ENCODE data around the gene CRYBB3.

The CRYBB3 gene

GRCh38 chr22:25199731-25200520 lies at the start of gene CRYBB3:
TSS of gene CRYBB3 (plus strand) at chr22:25199858. CDS start at chr22:25201397, 1,539 bp downstream.
- H3K27me3 ChIP-seq (ENCODE audit: low read depth, low read length), result no peaks in the 10 kb centered on the region
- H3K36me3 ChIP-seq (ENCODE audit: control insufficient read depth in 1 of 2, insufficient read depth in 2 of 2, low read length in 2 of 2), result peaks cover 0 to 10% of the 10 kb centered on the region in 2 donors

DNA sequence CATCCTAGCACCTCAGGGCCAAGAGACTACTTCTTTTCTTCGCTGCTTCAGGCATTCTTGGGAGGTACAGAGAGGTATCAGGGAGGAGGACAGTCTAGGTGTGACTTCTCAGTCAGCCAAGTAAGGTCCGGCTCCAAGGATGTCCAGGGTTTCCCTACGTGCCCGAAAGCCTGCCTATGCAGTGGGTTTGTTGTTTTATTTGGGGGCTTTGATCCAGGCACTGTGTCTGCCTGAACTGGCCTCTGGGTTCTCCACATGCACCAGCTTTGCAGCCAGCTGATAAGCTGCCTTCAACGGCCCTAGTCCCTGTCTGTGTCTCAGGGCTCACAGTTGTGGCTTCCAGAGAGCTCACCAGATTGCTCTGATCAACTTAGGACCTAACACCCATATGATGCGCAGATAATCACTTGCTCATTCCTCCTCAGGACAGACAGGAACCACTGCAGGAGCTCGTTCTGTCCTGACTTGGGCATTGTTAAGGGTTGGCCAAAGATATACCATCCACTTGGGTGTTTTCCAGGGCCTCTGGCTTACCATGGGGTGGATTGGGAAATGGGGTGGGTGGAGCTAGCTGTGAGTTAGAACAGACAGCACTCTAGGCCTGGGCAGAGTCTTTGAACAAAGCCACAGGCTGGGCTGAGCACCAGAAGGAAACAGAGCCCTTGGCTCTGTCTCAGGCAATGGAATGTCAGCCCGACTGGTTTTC lies 45.5 kb upstream of the CRYBB3 start:
- no peak overlapping the region for H3K4me3 ChIP-seq (ENCODE audit: low read depth in 1 of 2, low read length in 2 of 2)
- H3K36me3 ChIP-seq (ENCODE audit: control insufficient read depth in 1 of 2, insufficient read depth in 2 of 2, low read length in 2 of 2), result no peaks in the 10 kb centered on the region
- H3K27ac ChIP-seq (ENCODE audit: low read length), result no peak overlapping the region
- H3K27me3 ChIP-seq (ENCODE audit: low read depth, low read length), result no peaks in the 10 kb centered on the region
- H3K9me3 ChIP-seq (ENCODE audit: control insufficient read depth in 1 of 2, low read length in 2 of 2), result no peaks in the 10 kb centered on the region
- H3K4me1 ChIP-seq (ENCODE audit: control insufficient read depth in 1 of 2, insufficient read depth in 2 of 2, low read length in 2 of 2), result peaks cover 4 to 15% of the 10 kb centered on the region in 2 donors

More at GRCh38 chr22:25199731-25200520, at the start of gene CRYBB3:
- Histone ChIP-seq H3K4me3 (ENCODE audit: low read depth in 1 of 2, low read length in 2 of 2) (no peak within 1 kb of the TSS), H3K4me1 (ENCODE audit: control insufficient read depth in 1 of 2, insufficient read depth in 2 of 2, low read length in 2 of 2) (no peaks in the 10 kb centered on the region), H3K27ac (ENCODE audit: low read length) (no peak within 1 kb of the TSS), H3K9me3 (ENCODE audit: control insufficient read depth in 1 of 2, low read length in 2 of 2) (no peaks in the 10 kb centered on the region)

- Histone ChIP-seq H3K36me3 (ENCODE audit: control insufficient read depth in 1 of 2, insufficient read depth in 2 of 2, low read length in 2 of 2) (no peaks in the 10 kb centered on the region), H3K9me3 (ENCODE audit: control insufficient read depth in 1 of 2, low read length in 2 of 2) (no peaks in the 10 kb centered on the region), H3K4me1 (ENCODE audit: control insufficient read depth in 1 of 2, insufficient read depth in 2 of 2, low read length in 2 of 2) (peaks cover 4 to 15% of the 10 kb centered on the region in 2 donors), H3K27me3 (ENCODE audit: low read depth, low read length) (no peaks in the 10 kb centered on the region), H3K27ac (ENCODE audit: low read length) (no peak overlapping the region), H3K4me3 (ENCODE audit: low read depth in 1 of 2, low read length in 2 of 2) (no peak overlapping the region)
Observed at GRCh38 chr22:25154667-25154999, 45.0 kb upstream of the CRYBB3 start.

DNA sequence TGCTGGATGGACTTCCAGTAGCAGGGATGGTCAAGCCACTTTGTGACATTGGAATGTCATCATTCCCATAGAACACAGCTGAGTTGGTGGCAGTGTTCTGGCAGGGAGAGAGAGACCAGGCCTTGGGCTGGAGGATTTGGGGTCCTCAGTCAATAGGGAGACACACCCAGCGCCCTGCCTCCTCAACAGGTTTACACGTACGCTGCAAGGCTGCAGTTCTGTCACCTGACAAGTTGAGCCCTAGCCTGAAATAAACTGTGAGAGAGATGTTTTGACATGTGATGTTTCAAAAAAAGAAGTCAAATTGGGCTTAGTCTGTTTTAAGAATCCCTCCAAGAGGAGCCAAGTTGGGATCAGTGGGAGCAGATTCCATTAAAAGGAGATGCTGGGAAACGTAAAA lies 42.9 kb upstream of the CRYBB3 start:
- Histone ChIP-seq H3K36me3 (ENCODE audit: control insufficient read depth in 1 of 2, insufficient read depth in 2 of 2, low read length in 2 of 2) (no peaks in the 10 kb centered on the region), H3K27ac (ENCODE audit: low read length) (no peak overlapping the region)

GRCh38 chr22:25159028-25159427 lies 40.6 kb upstream of the CRYBB3 start:
- H3K27ac ChIP-seq (ENCODE audit: low read length), result no peak overlapping the region
- peaks cover 4 to 10% of the 10 kb centered on the region in 2 donors for H3K4me1 ChIP-seq (ENCODE audit: control insufficient read depth in 1 of 2, insufficient read depth in 2 of 2, low read length in 2 of 2)
- H3K36me3 ChIP-seq (ENCODE audit: control insufficient read depth in 1 of 2, insufficient read depth in 2 of 2, low read length in 2 of 2), result no peaks in the 10 kb centered on the region
- no peak overlapping the region for H3K4me3 ChIP-seq (ENCODE audit: low read depth in 1 of 2, low read length in 2 of 2)
- H3K27me3 ChIP-seq (ENCODE audit: low read depth, low read length), result no peaks in the 10 kb centered on the region
- no peaks in the 10 kb centered on the region for H3K9me3 ChIP-seq (ENCODE audit: control insufficient read depth in 1 of 2, low read length in 2 of 2)

More for the DNA sequence above, 42.9 kb upstream of the CRYBB3 start:
- no peaks in the 10 kb centered on the region for H3K27me3 ChIP-seq (ENCODE audit: low read depth, low read length)
- H3K4me1 ChIP-seq (ENCODE audit: control insufficient read depth in 1 of 2, insufficient read depth in 2 of 2, low read length in 2 of 2), result peaks cover 4 to 15% of the 10 kb centered on the region in 2 donors
- no peak overlapping the region for H3K4me3 ChIP-seq (ENCODE audit: low read depth in 1 of 2, low read length in 2 of 2)
- no peaks in the 10 kb centered on the region for H3K9me3 ChIP-seq (ENCODE audit: control insufficient read depth in 1 of 2, low read length in 2 of 2)

GRCh38 chr22:25160120-25160996 lies 39.3 kb upstream of the CRYBB3 start:
- Histone ChIP-seq H3K4me1 (ENCODE audit: control insufficient read depth in 1 of 2, insufficient read depth in 2 of 2, low read length in 2 of 2) (peaks cover 0 to 3% of the 10 kb centered on the region in 2 donors), H3K9me3 (ENCODE audit: control insufficient read depth in 1 of 2, low read length in 2 of 2) (no peaks in the 10 kb centered on the region), H3K4me3 (ENCODE audit: low read depth in 1 of 2, low read length in 2 of 2) (no peak overlapping the region), H3K36me3 (ENCODE audit: control insufficient read depth in 1 of 2, insufficient read depth in 2 of 2, low read length in 2 of 2) (no peaks in the 10 kb centered on the region), H3K27ac (ENCODE audit: low read length) (no peak overlapping the region), H3K27me3 (ENCODE audit: low read depth, low read length) (no peaks in the 10 kb centered on the region)

DNA sequence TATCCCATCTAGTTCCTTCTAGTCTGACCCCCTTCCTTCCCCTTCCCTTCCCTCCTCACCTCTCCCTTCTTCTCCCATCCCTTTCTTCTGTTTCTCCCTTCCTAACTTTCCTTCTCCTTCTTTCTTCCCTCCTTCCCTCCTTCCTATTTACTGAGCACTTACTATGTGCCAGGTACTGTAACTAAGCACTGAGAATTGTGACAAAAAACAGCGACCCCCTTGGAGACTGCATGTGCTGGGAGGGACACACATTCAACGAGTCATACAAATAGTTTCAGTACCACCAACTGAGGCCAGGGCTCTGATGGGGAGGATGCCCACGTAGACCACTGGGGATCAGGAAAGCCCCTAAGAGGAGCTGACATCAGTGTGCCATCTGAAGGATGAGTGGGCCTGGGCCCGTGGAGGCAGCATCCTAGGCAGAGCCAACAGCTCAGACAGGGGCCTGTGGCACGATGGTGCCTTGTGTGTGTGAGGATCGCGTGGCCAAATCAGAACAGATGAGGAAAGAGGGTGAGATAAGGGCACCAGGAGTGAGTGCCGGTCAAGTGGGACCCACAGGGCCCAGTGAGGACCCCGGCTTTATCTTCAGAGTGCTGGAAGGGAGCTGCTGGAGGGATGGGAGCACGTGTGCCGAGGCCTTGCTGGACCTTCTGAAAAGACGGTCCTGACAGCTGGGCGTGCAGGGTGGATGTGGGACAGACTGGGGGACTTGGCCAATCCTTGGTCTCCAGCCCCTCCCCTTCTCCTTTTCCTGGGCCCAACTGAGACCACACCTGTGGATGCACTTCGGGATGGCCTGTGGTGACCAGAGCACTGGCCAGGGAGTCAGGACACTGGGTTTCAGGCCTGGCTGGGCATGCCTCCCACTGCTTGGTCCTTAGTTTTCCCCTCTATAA lies 38.4 kb upstream of the CRYBB3 start:
- peaks cover 0 to 4% of the 10 kb centered on the region in 2 donors for H3K4me1 ChIP-seq (ENCODE audit: control insufficient read depth in 1 of 2, insufficient read depth in 2 of 2, low read length in 2 of 2)
- H3K36me3 ChIP-seq (ENCODE audit: control insufficient read depth in 1 of 2, insufficient read depth in 2 of 2, low read length in 2 of 2), result no peaks in the 10 kb centered on the region
- H3K27me3 ChIP-seq (ENCODE audit: low read depth, low read length), result no peaks in the 10 kb centered on the region
- H3K27ac ChIP-seq (ENCODE audit: low read length), result no peak overlapping the region
- H3K4me3 ChIP-seq (ENCODE audit: low read depth in 1 of 2, low read length in 2 of 2), result no peak overlapping the region
- no peaks in the 10 kb centered on the region for H3K9me3 ChIP-seq (ENCODE audit: control insufficient read depth in 1 of 2, low read length in 2 of 2)

DNA sequence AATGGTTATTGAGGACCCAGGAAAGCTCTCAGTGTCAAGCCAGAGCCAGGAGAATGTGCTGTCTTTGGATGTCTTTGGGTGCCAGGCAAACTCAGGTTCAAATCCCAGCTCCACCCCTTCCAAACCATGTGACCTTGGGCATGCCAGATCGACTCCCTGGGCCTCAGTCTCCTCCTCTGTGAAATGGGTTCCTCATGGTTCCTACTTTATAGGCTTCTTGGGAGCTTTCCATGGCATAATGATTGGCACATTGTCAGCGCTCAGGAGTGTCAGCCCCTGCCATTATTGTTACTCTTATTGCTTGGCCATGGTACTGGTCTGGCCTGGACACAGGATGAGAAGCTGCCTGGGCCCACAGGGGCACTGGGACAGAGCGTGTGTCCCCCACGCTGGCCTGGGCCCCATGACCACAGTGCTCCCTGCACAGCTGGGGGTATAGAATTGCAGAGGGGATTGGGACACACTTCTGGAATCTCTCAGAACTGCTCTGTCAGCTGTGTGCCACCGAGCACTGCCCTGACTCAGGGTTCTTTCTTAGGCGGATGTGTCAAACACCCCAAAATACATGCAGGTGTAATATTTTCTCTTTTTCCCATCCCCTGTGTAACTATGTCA lies 37.6 kb upstream of the CRYBB3 start:
- no peak overlapping the region for H3K4me3 ChIP-seq (ENCODE audit: low read depth in 1 of 2, low read length in 2 of 2)
- H3K4me1 ChIP-seq (ENCODE audit: control insufficient read depth in 1 of 2, insufficient read depth in 2 of 2, low read length in 2 of 2), result peaks cover 0 to 4% of the 10 kb centered on the region in 2 donors
- no peak overlapping the region for H3K27ac ChIP-seq (ENCODE audit: low read length)
- H3K9me3 ChIP-seq (ENCODE audit: control insufficient read depth in 1 of 2, low read length in 2 of 2), result no peaks in the 10 kb centered on the region
- no peaks in the 10 kb centered on the region for H3K36me3 ChIP-seq (ENCODE audit: control insufficient read depth in 1 of 2, insufficient read depth in 2 of 2, low read length in 2 of 2)
- no peaks in the 10 kb centered on the region for H3K27me3 ChIP-seq (ENCODE audit: low read depth, low read length)

- peaks cover 0 to 4% of the 10 kb centered on the region in 2 donors for H3K4me1 ChIP-seq (ENCODE audit: control insufficient read depth in 1 of 2, insufficient read depth in 2 of 2, low read length in 2 of 2)
- H3K27me3 ChIP-seq (ENCODE audit: low read depth, low read length), result no peaks in the 10 kb centered on the region
- no peak overlapping the region for H3K4me3 ChIP-seq (ENCODE audit: low read depth in 1 of 2, low read length in 2 of 2)
- H3K27ac ChIP-seq (ENCODE audit: low read length), result no peak overlapping the region
- no peaks in the 10 kb centered on the region for H3K9me3 ChIP-seq (ENCODE audit: control insufficient read depth in 1 of 2, low read length in 2 of 2)
- H3K36me3 ChIP-seq (ENCODE audit: control insufficient read depth in 1 of 2, insufficient read depth in 2 of 2, low read length in 2 of 2), result no peaks in the 10 kb centered on the region
Observed at GRCh38 chr22:25162561-25162960, 37.1 kb upstream of the CRYBB3 start.

DNA sequence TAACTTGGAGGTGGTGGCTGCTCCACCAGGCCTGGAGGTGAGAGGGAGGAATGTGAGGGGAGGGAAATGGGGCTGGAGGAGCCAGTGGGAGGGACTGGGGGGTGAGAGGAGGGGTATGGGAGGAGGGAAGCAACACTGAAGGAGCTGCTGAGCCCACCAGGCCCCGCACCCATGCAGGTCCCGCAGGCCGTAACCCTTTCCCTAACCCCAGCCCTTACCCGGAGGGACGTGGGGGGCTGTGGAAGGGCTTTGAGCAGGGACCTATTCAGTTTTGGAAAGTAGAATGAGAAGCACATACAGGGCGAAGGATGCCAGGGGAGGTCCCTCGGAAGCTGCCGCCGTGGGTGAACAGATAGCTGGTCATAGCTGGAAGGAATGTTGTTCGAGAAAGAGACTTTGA lies 33.9 kb upstream of the CRYBB3 start:
- Histone ChIP-seq H3K9me3 (ENCODE audit: control insufficient read depth in 1 of 2, low read length in 2 of 2) (no peaks in the 10 kb centered on the region), H3K27ac (ENCODE audit: low read length) (no peak overlapping the region), H3K36me3 (ENCODE audit: control insufficient read depth in 1 of 2, insufficient read depth in 2 of 2, low read length in 2 of 2) (peaks cover 0 to 4% of the 10 kb centered on the region in 2 donors), H3K4me1 (ENCODE audit: control insufficient read depth in 1 of 2, insufficient read depth in 2 of 2, low read length in 2 of 2) (peaks cover 0 to 4% of the 10 kb centered on the region in 2 donors), H3K4me3 (ENCODE audit: low read depth in 1 of 2, low read length in 2 of 2) (no peak overlapping the region), H3K27me3 (ENCODE audit: low read depth, low read length) (no peaks in the 10 kb centered on the region)

Data from muscle layer of duodenum (tissue), 2 donors.